H1 (cell line): ENCODE results near the gene PNMA8B. TPM values are rescaled to one million over a fixed set of nuclear protein-coding genes. Genes with fewer than 3 reads are reported as not detected.

ENCODE experiments used
- CTCF ChIA-PET: fragments of 300-600 bp; sonication (Branson Sonifier 250); formaldehyde crosslinking; loops from one replicate; lab custom pipeline; 2021; ENCODE audit not compliant: partially characterized antibody; lab: Charles Lee
- POLR2A ChIA-PET: fragments of 300-600 bp; sonication (Branson Sonifier 250); formaldehyde crosslinking; loops from one replicate; lab custom pipeline; 2021; ENCODE audit warnings: inconsistent platforms; ENCODE audit not compliant: partially characterized antibody; lab: Charles Lee
- DNase-seq, 2 experiments: peaks; one replicate each; pipeline versions ENCODE4 v3.0.0 to v3.0.0-alpha.2; 2010 to 2022; ENCODE audit warnings: low spot score in 2 of 2, low read depth in 1 of 2, mixed read lengths in 1 of 2
- FAIRE-seq: peaks from 2 replicates; lab custom pipeline; 2011; peaks lifted over from hg19 to GRCh38; lab: Jason Lieb, UNC
- H2AFZ ChIP-seq: 2 replicates; pipeline ENCODE4 v1.8.1; 2012; ENCODE audit warnings: low read length, inconsistent platforms
- H2AK5ac ChIP-seq: 2 replicates; pipeline ENCODE4 v1.6.1; 2013; ENCODE audit warnings: low read depth, low read length
- H2BK120ac ChIP-seq: replicated peaks from 2 replicates; pipeline ENCODE3; 2013; ENCODE audit warnings: low read depth, low read length, inconsistent platforms
- H2BK12ac ChIP-seq: 2 replicates; pipeline ENCODE4 v1.6.1; 2013; ENCODE audit warnings: low read depth, low read length
- H2BK15ac ChIP-seq: 2 replicates; pipeline ENCODE4 v1.6.1; 2013; ENCODE audit warnings: low read length
- H2BK20ac ChIP-seq: 2 replicates; pipeline ENCODE4 v1.6.1; 2013; ENCODE audit warnings: low read length
- H2BK5ac ChIP-seq: 2 replicates; pipeline ENCODE4 v1.6.1; 2013; ENCODE audit warnings: low read depth, low read length
- H3K14ac ChIP-seq: 2 replicates; pipeline ENCODE4 v1.6.1; 2013; ENCODE audit warnings: inconsistent platforms; ENCODE audit not compliant: insufficient read length
- H3K18ac ChIP-seq: 2 replicates; pipeline ENCODE4 v1.6.1; 2013; ENCODE audit warnings: low read length; ENCODE audit errors: extremely low read depth
- H3K23ac ChIP-seq: 2 replicates; pipeline ENCODE4 v1.6.1; 2013; ENCODE audit warnings: inconsistent platforms; ENCODE audit not compliant: insufficient read length
- H3K23me2 ChIP-seq: 2 replicates; pipeline ENCODE4 v1.6.1; 2013; ENCODE audit warnings: low read depth, low read length
- H3K27ac ChIP-seq: 2 replicates; pipeline ENCODE4 v1.6.1; 2011; ENCODE audit warnings: low read depth, low read length, inconsistent platforms
- H3K27me3 ChIP-seq, 4 experiments: replicated peaks in 1 of 4; 1 replicate in 1 of 4; 2 replicates in 3 of 4; pipeline versions ENCODE4 v1.6.1 to v1.8.1; 2011 to 2013; ENCODE audit warnings: low read length in 3 of 4, mild to moderate bottlenecking in 3 of 4, inconsistent platforms in 2 of 4, mixed read lengths in 2 of 4, moderate library complexity in 1 of 4; ENCODE audit not compliant: control insufficient read depth in 3 of 4, insufficient read depth in 3 of 4; ENCODE audit errors: extremely low read depth in 1 of 4
- H3K36me3 ChIP-seq, 4 experiments: 2 replicates each; pipeline versions ENCODE4 v1.6.1 to v1.8.1; 2011 to 2013; ENCODE audit warnings: mild to moderate bottlenecking in 4 of 4, low read length in 3 of 4, moderate library complexity in 2 of 4, control low read depth in 1 of 4, inconsistent platforms in 1 of 4; ENCODE audit not compliant: insufficient read depth in 4 of 4, control insufficient read depth in 2 of 4
- H3K4ac ChIP-seq: replicated peaks from 2 replicates; pipeline ENCODE3; 2013; ENCODE audit warnings: low read length, low read depth, mixed read lengths, inconsistent platforms; ENCODE audit not compliant: insufficient read length
- H3K4me1 ChIP-seq, 4 experiments: replicated peaks in 1 of 4; 1 replicate in 1 of 4; 2 replicates in 3 of 4; pipeline versions ENCODE4 v1.6.1 to v1.8.1; 2011 to 2013; ENCODE audit warnings: low read length in 3 of 4, inconsistent platforms in 2 of 4, mixed read lengths in 1 of 4; ENCODE audit not compliant: insufficient read depth in 4 of 4, control insufficient read depth in 3 of 4
- H3K4me2 ChIP-seq, 2 experiments: 2 replicates each; pipeline versions ENCODE4 v1.6.1 to v1.8.1; 2011 to 2013; ENCODE audit warnings: low read depth in 2 of 2, low read length in 2 of 2, control low read depth in 1 of 2, inconsistent platforms in 1 of 2, mild to moderate bottlenecking in 1 of 2; ENCODE audit not compliant: insufficient read depth in 1 of 2
- H3K4me3 ChIP-seq, 4 experiments: fragments of 200-600, 300-600 bp in 1 of 4; sonication (generic), shearing (Covaris generic), sonication (Bioruptor Twin) in 1 of 4; 2 replicates each; pipeline versions ENCODE4 v1.5.1 to v1.8.1; 2011 to 2016; ENCODE audit warnings: low read length in 4 of 4, low read depth in 3 of 4, control low read depth in 2 of 4, inconsistent platforms in 2 of 4, mild to moderate bottlenecking in 2 of 4, mixed read lengths in 1 of 4, moderate library complexity in 1 of 4; ENCODE audit not compliant: insufficient read depth in 2 of 4; ENCODE audit errors: extremely low read depth in 1 of 4
- H3K56ac ChIP-seq: replicated peaks from 2 replicates; pipeline ENCODE3; 2013; ENCODE audit warnings: low read depth, mild to moderate bottlenecking, mixed read lengths, low read length, inconsistent platforms; ENCODE audit not compliant: insufficient read length
- H3K79me1 ChIP-seq: 2 replicates; pipeline ENCODE4 v1.6.1; 2013; ENCODE audit warnings: low read depth, low read length, control low read depth
- H3K79me2 ChIP-seq, 2 experiments: 2 replicates each; pipeline versions ENCODE4 v1.6.1 to v1.8.1; 2012 to 2013; ENCODE audit warnings: low read length in 2 of 2, mild to moderate bottlenecking in 2 of 2, inconsistent platforms in 1 of 2; ENCODE audit not compliant: insufficient read depth in 2 of 2, control insufficient read depth in 1 of 2
- H3K9ac ChIP-seq, 4 experiments: replicated peaks in 1 of 4; 1 replicate in 1 of 4; 2 replicates in 3 of 4; pipeline versions ENCODE4 v1.6.1 to v1.8.1; 2011 to 2013; ENCODE audit warnings: low read depth in 3 of 4, low read length in 3 of 4, control low read depth in 2 of 4, mild to moderate bottlenecking in 2 of 4, moderate library complexity in 2 of 4, inconsistent platforms in 1 of 4; ENCODE audit errors: extremely low read depth in 1 of 4
- H3K9me3 ChIP-seq, 2 experiments: 2 replicates each; pipeline versions ENCODE4 v1.6.1 to v1.8.1; 2012 to 2013; ENCODE audit warnings: mild to moderate bottlenecking in 2 of 2, moderate library complexity in 2 of 2, control low read depth in 1 of 2, inconsistent platforms in 1 of 2, low read depth in 1 of 2, low read length in 1 of 2, mixed read lengths in 1 of 2; ENCODE audit not compliant: insufficient read depth in 2 of 2
- H4K20me1 ChIP-seq, 2 experiments: replicated peaks in 1 of 2; 2 replicates each; pipeline versions ENCODE3 to v1.8.1; 2011 to 2013; ENCODE audit warnings: inconsistent platforms in 2 of 2, low read length in 2 of 2, mild to moderate bottlenecking in 1 of 2; ENCODE audit not compliant: insufficient read depth in 2 of 2, control insufficient read depth in 1 of 2
- H4K5ac ChIP-seq: 2 replicates; pipeline ENCODE4 v1.6.1; 2013; ENCODE audit warnings: low read length, low read depth, mixed read lengths, inconsistent platforms; ENCODE audit not compliant: insufficient read length
- H4K8ac ChIP-seq: 2 replicates; pipeline ENCODE4 v1.8.0; 2013; ENCODE audit warnings: mild to moderate bottlenecking, moderate library complexity, low read length, inconsistent platforms; ENCODE audit not compliant: insufficient read depth; ENCODE audit errors: extremely low read depth
- H4K91ac ChIP-seq: replicated peaks from 2 replicates; pipeline ENCODE3; 2013; ENCODE audit warnings: low read length, mixed read lengths, inconsistent platforms; ENCODE audit not compliant: insufficient read length
- CTBP2 ChIP-seq: IDR thresholded peaks from 2 replicates; pipeline ENCODE4 v1.7.0; 2011; ENCODE audit warnings: borderline replicate concordance, mild to moderate bottlenecking, moderate library complexity, mixed read lengths, low read length; ENCODE audit not compliant: insufficient read depth, insufficient read length
- EP300 ChIP-seq, 2 experiments: IDR thresholded peaks; 1 replicate in 1 of 2; 2 replicates in 1 of 2; pipeline ENCODE4 v1.6.1; 2011 to 2012; ENCODE audit warnings: low read depth in 2 of 2, low read length in 2 of 2, mild to moderate bottlenecking in 2 of 2, borderline replicate concordance in 1 of 2, inconsistent platforms in 1 of 2, moderate library complexity in 1 of 2
- FOSL1 ChIP-seq: IDR thresholded peaks from 2 replicates; pipeline ENCODE4 v1.6.1; 2011; ENCODE audit warnings: mild to moderate bottlenecking, low read depth, low read length, moderate library complexity; ENCODE audit not compliant: insufficient read depth
- POLR2A ChIP-seq, 2 experiments: IDR thresholded peaks; 1 replicate in 1 of 2; 2 replicates in 1 of 2; pipeline ENCODE4 v1.6.1; 2011; ENCODE audit warnings: low read depth in 2 of 2, low read length in 2 of 2, mild to moderate bottlenecking in 2 of 2; ENCODE audit errors: control extremely low read depth in 1 of 2
- POU5F1 ChIP-seq: IDR thresholded peaks from 2 replicates; pipeline ENCODE4 v1.6.1; 2011; ENCODE audit warnings: low read depth, mild to moderate bottlenecking, low read length, moderate library complexity
- SAP30 ChIP-seq: fragments of 300-600 bp; sonication (generic); IDR thresholded peaks from 2 replicates; pipeline ENCODE4 v1.7.1; 2012; ENCODE audit warnings: low read length, moderate library complexity, mild to moderate bottlenecking, inconsistent platforms; ENCODE audit not compliant: insufficient read depth, insufficient replicate concordance
- SIN3A ChIP-seq, 2 experiments: IDR thresholded peaks in 1 of 2; conservative IDR thresholded peaks in 1 of 2; 2 replicates each; pipeline ENCODE4 v1.6.1; 2011 to 2012; ENCODE audit warnings: low read length in 2 of 2, improper control_type of control experiment in 1 of 2, low read depth in 1 of 2, mild to moderate bottlenecking in 1 of 2
- SP2 ChIP-seq: IDR thresholded peaks from 2 replicates; pipeline ENCODE4 v1.6.1; 2012; ENCODE audit warnings: mild to moderate bottlenecking, low read length, inconsistent platforms
- YY1 ChIP-seq: IDR thresholded peaks from 2 replicates; pipeline ENCODE4 v1.6.1; 2011; ENCODE audit warnings: low read depth, mild to moderate bottlenecking, low read length
- ZNF274 ChIP-seq: IDR thresholded peaks from 2 replicates; pipeline ENCODE4 v1.7.0; 2012; ENCODE audit warnings: low read length, borderline replicate concordance; ENCODE audit errors: extremely low read depth
- whole genome bisulfite sequencing, 2 experiments: shearing (Covaris generic) in 1 of 2; methylation state at CpG; one replicate each; pipeline versions ENCODE4 v1.1.6 to v1.1.7; 2013 to 2015; ENCODE audit warnings: low lambda C conversion rate in 2 of 2, mixed read lengths in 2 of 2, inconsistent platforms in 1 of 2, low coverage in 1 of 2, missing lambda C conversion rate in 1 of 2; ENCODE audit not compliant: insufficient replicate concordance in 2 of 2, insufficient coverage in 1 of 2, insufficient read length in 1 of 2; ENCODE audit errors: extremely low coverage in 1 of 2, missing lambda C conversion rate in 1 of 2; 5-methylcytosine and 5-hydroxymethylcytosine counted together
- polyA plus RNA-seq, 7 experiments: library from polyadenylated mRNA; depleted of rRNA in 3 of 7; stranded (reverse) in 5 of 7; unstranded in 2 of 7; fragments of >200 nt in 5 of 7; fragments of 200-250 nt in 2 of 7; gene quantifications; 1 replicate in 5 of 7; 2 replicates in 1 of 7; 4 replicates in 1 of 7; pipeline versions ENCODE4 v1.2.1 to v1.2.3, GENCODE V29; 2011 to 2013; ENCODE audit warnings: missing spikeins in 2 of 7, mixed read lengths in 2 of 7
- total RNA-seq: library from RNA; stranded (reverse); fragmentation: NEBNext Ultra II Directional; extraction: Animal tissue kit (Norgen Biotek cat#: 25700); gene quantifications from 2 replicates; pipeline ENCODE4 v1.2.1, GENCODE V29; 2021
- TF ChIP-seq, protein P1 (sequence below): IDR thresholded peaks from 2 replicates; pipeline ENCODE4 v1.6.1; 2012; ENCODE audit warnings: inconsistent platforms

PNMA8B gene
- total and polyA plus RNA-seq, 2 of the 8 experiments (the other 6 are each of a cell fraction or from before 2014, with no cell fraction given): 0.48 to 1.4 TPM

DNA sequence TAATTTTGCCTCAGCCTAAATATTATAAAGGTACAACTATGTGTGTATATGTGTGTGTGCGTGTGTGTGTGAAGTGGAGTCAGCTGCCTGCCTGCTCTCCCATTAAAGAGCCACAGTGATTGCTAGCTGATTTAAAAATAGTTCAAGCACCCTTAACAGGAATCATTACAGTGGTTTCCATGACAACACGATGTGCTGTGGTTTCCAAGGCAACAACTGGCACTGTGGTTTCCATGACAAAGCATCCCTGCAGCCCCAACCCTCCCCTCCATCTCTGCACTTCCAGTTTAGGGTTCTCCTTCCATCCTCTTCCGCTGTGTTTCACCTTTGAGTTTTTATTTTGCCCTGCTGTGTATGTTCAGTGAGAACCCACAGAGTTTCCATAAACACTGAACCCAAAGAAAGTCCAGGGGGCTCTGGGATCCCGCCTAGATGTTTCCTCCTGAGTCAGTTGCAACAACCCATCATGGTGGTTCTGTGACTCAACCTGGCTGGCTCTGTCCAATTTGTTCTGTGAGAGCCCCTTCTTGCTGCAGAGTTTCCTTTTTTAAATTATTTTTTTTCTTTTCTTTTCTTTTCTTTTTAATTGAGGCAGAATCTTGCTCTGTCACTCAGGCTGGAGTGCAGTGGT is 17.2 kb downstream of the PNMA8B start:
- no peak overlapping the region for H3K27ac ChIP-seq
- H3K27me3 ChIP-seq: no peaks in the 10 kb centered on the region
- H3K4me3 ChIP-seq: no peak overlapping the region
- no peaks in the 10 kb centered on the region for H3K79me2 ChIP-seq
- no peak overlapping the region for H2AFZ ChIP-seq
- POLR2A ChIA-PET: interaction anchor here (0.8 to 1.2 kb wide), 2 partner anchors 65 to 70 kb away, joined by 3 read pairs; partner anchors contain the start of gene CCDC8
- H3K23ac ChIP-seq: no peak overlapping the region
- H2BK5ac ChIP-seq: no peak overlapping the region
- no peak overlapping the region for H3K56ac ChIP-seq
- H4K20me1 ChIP-seq: no peaks in the 10 kb centered on the region
- FAIRE-seq: peak; percentile 97
- H4K91ac ChIP-seq: no peak overlapping the region
- no peak overlapping the region for H2BK20ac ChIP-seq
- DNase-seq: peak in 1 of 2 experiments; percentile 54
- no peaks in the 10 kb centered on the region for H3K36me3 ChIP-seq
- no peak overlapping the region for H2BK120ac ChIP-seq
- CTCF ChIA-PET: interaction anchor here (1.0 to 2.2 kb wide), 7 partner anchors 9 to 82 kb away, joined by 3 to 9 read pairs (median 5); no protein-coding TSS in a partner anchor
- TF ChIP-seq FOSL1 (no peak), CTBP2 (no peak), ZNF274 (no peak), SP2 (no peak), EP300 (IDR thresholded peaks at IDR 0.05; ENCODE audit: borderline replicate concordance in 1 of 2, low read depth in 2 of 2, low read length in 2 of 2) (peak in 1 of 2 experiments; percentile 42; a peak in 1 of 3 replicates), POU5F1 (peak; percentile 38; the same call in 1 of the 2 replicates), SIN3A (conservative IDR thresholded peaks at IDR 0.05 in 1 of 2, IDR thresholded peaks at IDR 0.05 in 1 of 2; ENCODE audit: low read depth in 1 of 2, low read length in 2 of 2) (0 out of 4 replicates have a peak, but pooled peaks of 1 of the 2 experiments have one; percentile 50), POLR2A (IDR thresholded peaks at IDR 0.05; ENCODE audit: control extremely low read depth in 1 of 2, low read depth in 2 of 2, low read length in 2 of 2) (no peak), YY1 (0 out of 2 replicates have a peak, but pooled peaks have one; percentile 29), SAP30 (peak; percentile 26)
- TF ChIP-seq, protein P1, sequence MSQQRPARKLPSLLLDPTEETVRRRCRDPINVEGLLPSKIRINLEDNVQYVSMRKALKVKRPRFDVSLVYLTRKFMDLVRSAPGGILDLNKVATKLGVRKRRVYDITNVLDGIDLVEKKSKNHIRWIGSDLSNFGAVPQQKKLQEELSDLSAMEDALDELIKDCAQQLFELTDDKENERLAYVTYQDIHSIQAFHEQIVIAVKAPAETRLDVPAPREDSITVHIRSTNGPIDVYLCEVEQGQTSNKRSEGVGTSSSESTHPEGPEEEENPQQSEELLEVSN: no peak
- TF ChIP-seq, all 59 proteins: peak for 5
- no peaks in the 10 kb centered on the region for H3K23me2 ChIP-seq
- H3K4me2 ChIP-seq: peak overlapping the region in 1 of 2 experiments; percentile 24; a peak in 2 of 4 replicates
- WGBS, 2 experiments: 45% methylated on average over 4 of the region's 4 CpGs; no CpG with 5 or more reads in 1 of the 2 experiments
- no peak overlapping the region for H3K4ac ChIP-seq
- no peak overlapping the region for H2AK5ac ChIP-seq
- no peak overlapping the region for H2BK12ac ChIP-seq
- H3K9ac ChIP-seq: no peak overlapping the region; a peak in 1 of 7 replicates
- no peak overlapping the region for H3K14ac ChIP-seq
- H2BK15ac ChIP-seq: no peak overlapping the region
- no peaks in the 10 kb centered on the region for H3K9me3 ChIP-seq
- H4K5ac ChIP-seq: no peak overlapping the region
- no peak overlapping the region for H3K18ac ChIP-seq
- H3K79me1 ChIP-seq: no peaks in the 10 kb centered on the region
- no peak overlapping the region for H4K8ac ChIP-seq
- H3K4me1 ChIP-seq: peaks cover 0 to 9% (median 4%) of the 10 kb centered on the region in 4 experiments; a peak in 4 of 7 replicates
